DMS53 treated with DMSO at 0.1 percent for 48 hours (cell line): ENCODE results near the gene HBA2.
"Not testable (repeated sequence)": the region's sequence is repeated elsewhere in the genome, so short reads cannot be mapped to it uniquely, and the experiment has no call there.

Experiments used
- DNase-seq: peaks from one replicate; lab custom pipeline; 2025; ENCODE audit not compliant: unreplicated experiment; lab: John Stamatoyannopoulos, UW

HBA2 gene

GRCh38 chr16:154217-155030, 18.3 kb upstream of the HBA2 start:
- no peak for DNase-seq

DNA sequence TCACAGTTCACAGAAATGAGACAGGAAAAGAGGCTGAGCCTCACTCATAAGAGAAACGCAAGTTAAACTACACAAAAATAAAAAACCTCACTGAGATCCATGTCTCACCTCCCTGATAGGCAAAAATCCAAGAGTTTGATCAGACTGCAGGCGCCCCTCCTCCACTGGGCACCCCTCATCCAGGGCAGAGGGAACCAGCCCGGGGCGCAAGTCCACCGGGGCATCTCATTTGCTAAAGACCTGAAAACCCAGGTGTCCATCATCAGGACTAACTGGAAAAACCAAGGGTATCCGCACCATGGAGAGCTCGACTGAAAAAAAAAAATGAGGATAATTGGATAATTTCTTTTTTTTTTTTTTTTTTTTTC, 17.7 kb upstream of the HBA2 start:
- no peak for DNase-seq

DNA sequence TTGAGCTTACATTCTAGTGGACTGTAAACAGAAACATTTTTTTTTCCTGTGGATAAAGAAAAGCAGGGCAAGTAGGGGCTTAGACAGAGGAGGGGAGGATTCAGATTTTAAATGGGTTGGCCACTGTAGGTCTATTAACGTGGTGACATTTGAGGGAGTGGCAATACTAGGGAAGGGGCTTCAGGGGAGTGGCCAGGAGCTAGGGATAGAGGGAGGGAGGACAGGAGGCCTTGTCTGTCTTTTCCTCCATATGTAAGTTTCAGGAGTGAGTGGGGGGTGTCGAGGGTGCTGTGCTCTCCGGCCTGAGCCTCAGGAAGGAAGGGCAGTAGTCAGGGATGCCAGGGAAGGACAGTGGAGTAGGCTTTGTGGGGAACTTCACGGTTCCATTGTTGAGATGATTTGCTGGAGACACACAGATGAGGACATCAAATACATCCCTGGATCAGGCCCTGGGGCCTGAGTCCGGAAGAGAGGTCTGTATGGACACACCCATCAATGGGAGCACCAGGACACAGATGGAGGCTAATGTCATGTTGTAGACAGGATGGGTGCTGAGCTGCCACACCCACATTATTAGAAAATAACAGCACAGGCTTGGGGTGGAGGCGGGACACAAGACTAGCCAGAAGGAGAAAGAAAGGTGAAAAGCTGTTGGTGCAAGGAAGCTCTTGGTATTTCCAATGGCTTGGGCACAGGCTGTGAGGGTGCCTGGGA, 13.4 kb upstream of the HBA2 start:
- DNase-seq, result no peak

DNA sequence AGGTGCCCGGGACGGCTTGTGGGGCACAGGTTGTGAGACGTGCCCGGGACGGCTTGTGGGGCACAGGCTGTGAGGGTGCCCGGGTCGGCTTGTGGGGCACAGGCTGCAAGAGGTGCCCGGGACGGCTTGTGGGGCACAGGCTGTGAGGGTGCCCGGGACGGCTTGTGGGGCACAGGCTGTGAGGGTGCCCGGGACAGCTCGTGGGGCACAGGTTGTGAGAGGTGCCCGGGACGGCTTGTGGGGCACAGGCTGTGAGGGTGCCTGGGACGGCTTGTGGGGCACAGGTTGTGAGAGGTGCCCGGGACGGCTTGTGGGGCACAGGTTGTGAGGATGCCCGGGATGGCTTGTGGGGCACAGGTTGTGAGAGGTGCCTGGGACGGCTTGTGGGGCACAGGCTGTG, 12.4 kb upstream of the HBA2 start:
- not testable (repeated sequence) for DNase-seq

- DNase-seq, result no peak
Measured at GRCh38 chr16:160691-161190, 11.9 kb upstream of the HBA2 start.

DNA sequence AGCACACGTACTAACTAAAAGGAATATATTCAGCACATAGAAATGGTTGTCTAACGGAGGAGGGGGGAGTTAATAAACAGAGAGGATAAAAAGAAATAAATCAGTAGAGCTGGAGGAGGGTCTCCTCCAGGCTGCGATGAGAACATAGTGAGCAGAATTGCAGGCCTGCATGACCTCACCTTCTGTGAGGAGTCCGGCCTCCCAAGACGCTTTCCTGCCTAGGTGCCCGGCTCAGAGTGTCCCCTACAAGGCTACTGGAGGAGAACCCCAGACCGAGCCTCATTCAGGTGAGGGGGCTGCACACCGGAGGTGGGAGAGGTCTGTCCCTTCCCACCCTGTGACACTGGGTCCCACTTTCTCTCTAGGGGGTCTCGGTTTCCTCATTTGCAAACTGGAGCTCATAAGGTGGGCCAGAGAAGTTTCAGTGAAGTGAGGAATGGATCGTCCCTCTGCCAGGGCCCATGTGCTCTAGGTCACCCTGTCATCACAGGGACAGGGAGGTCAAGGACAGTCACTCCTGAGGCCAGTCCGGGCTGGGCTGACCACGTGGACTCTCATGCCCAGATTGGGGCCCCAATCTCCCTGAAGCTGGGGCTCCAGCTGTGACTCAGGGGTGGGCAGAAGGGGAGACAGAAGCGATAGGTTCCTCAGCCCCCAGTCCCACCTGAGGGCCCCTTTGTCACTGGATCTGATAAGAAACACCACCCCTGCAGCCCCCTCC, 10.2 kb upstream of the HBA2 start:
- no peak for DNase-seq

DNA sequence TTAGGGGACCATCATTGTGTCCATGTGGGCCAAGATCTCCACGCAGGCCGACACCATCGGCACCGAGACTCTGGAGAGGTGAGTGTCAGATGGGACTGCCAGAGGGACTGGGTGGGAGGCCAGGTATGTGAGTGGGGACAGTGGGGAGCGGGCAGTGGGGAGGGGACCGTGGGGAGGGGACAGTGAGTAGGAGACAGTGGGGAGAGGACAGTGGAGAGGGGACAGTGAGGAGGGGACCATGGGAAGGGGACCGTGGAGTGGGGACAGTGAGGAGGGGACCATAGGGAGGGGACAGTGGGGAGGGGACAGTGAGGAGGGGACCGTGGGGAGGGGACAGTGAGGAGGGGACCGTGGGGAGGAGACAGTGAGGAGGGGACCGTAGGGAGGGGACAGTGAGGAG, 9.5 kb upstream of the HBA2 start:
- not testable (repeated sequence) for DNase-seq

- DNase-seq, result not testable (repeated sequence)
Measured at GRCh38 chr16:163696-164095, 9.0 kb upstream of the HBA2 start.

DNA sequence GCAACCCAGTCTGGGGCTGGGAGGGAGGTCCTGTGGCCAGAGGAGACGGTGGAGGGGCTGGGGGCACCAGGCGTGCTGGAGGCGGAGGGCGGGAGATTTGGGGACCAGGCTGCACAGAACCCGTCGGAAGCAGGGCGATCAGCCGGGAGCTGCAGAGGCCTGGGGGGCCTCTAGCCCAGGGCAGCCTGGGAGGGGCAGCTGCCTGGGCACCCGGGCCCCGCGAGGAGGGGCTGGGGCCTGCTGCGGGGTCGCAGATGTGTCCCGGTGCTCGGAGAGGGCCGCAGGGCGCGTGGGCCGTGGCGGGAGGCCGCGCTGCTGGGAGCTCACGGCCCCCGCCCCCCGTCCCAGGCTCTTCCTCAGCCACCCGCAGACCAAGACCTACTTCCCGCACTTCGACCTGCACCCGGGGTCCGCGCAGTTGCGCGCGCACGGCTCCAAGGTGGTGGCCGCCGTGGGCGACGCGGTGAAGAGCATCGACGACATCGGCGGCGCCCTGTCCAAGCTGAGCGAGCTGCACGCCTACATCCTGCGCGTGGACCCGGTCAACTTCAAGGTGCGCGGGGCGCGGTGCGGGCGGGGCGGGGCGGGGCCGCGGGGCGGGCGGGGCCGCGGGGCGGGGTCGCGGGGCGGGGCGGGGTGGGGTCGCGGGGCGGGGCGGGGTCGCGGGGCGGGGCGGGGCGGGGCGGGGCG, 8.4 kb upstream of the HBA2 start:
- not testable (repeated sequence) for DNase-seq

GRCh38 chr16:164827-165538, 7.7 kb upstream of the HBA2 start:
- DNase-seq, result no peak

DNA sequence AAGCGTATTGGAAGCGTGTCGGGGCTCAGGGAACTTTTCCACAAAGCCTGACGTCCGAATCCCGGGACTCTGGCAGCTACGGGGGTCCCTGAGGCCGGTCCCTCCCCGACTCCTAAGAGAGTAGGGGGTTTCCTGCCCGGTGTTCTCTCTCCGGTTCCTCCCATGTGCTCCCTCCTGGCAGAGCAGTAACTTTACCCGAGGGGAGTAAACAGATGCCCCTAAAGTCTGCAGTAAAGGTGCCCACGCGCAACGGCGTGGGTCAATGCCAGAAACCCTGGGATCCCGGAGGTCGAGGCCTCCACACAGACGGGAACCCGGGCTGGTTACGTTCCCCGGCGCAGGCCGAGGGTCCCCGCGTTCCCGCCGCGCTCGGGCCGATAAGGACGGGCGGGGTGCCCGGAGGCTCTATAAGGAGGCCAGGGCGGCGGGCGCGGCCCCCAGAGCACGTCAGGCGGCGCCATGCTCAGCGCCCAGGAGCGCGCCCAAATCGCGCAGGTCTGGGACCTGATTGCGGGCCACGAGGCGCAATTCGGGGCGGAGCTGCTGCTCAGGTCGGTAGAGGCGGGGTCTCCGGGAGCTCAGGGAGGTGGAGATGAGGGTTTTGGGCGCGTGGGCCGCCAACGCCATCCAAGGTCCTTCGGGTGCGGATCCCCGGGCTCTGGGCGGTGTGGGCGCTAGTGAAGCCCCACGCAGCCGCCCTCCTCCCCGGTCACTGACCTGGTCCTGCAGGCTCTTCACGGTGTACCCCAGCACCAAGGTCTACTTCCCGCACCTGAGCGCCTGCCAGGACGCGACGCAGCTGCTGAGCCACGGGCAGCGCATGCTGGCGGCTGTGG, 6.9 kb upstream of the HBA2 start, which contains the start of gene HBM:
HBM (plus strand) TSS at position 440 of the 836 bp plus-strand sequence; CDS start at position 460, 20 bp downstream.
- no peak for DNase-seq

- no peak for DNase-seq
Measured at GRCh38 chr16:166375-167121, 6.1 kb upstream of the HBA2 start.

DNA sequence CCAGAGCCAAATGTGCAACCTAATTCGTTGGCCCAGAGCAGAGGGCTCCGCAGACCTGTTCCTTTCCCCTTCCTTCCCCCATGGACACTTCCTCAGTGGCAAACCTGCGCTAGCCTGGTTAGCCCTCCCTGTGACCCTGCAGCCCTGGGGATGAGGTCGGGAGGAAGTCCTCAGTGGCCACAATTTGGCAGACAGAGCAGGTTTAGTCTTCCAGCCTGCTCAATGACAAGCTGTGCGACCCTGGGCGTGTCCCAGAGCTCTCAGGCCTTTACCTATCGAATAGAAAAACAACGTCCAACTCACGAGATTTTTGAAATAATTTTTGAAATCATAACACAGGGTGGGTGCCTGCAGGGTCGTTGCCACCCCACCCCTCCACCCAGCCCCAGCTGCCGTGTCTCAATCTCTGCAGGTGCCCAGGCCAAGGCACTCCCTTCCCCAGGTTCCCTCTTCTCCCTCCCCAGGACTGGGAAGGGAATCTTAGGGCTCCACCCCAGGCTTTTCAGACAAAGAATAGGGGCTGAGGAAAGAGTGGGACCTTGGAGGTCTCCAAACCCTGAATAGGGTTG, 5.5 kb upstream of the HBA2 start:
- no peak for DNase-seq

DNA sequence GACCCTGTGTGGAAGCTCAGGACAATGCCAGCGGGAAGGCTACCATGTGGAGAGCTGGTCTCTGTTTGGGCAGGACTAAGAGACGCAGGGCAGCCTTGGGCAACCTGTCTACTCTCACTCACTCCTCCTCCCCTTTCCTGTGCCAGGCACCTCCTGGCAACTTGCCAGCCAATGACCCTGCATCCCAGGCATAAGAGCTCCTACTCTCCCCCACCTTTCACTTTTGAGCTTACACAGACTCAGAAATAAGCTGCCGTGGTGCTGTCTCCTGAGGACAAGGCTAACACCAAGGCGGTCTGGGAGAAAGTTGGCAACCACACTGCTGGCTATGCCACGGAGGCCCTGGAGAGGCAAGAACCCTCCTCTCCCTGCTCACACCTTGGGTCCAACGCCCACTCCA, 4.3 kb upstream of the HBA2 start:
- DNase-seq, result no peak

DNA sequence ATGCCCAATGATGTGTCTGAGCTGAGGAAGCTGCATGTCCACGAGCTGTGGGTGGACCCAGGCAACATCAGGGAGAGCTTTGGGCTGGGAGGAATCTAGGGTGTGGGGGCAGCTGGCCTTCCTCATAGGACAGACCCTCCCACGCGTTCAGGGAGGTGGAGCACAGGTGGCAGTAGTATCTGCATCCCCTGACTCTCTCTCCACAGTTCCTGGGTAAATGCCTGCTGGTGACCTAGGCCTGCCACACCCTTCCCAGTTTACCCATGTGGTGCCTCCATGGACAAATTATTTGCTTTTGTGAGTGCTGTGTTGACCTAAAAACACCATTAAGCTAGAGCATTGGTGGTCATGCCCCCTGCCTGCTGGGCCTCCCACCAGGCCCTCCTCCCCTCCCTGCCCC, 3.7 kb upstream of the HBA2 start:
- DNase-seq, result no peak

- DNase-seq, result not testable (repeated sequence)
Measured at GRCh38 chr16:170088-170507, 2.6 kb upstream of the HBA2 start.

DNA sequence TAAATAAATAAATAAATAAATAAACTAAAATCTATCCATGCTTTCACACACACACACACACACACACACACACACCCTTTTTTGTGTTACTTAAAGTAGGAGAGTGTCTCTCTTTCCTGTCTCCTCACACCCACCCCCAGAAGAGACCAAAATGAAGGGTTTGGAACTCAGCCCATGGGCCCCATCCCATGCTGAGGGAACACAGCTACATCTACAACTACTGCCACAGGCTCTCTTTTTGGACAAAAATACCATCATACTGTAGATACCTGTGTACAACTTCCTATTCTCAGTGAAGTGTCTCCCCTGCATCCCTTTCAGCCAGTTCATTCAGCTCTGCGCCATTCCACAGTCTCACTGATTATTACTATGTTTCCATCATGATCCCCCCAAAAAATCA, 1.9 kb upstream of the HBA2 start:
- no peak for DNase-seq

GRCh38 chr16:173211-173854, 657 bp downstream of the HBA2 start:
- not testable (repeated sequence) for DNase-seq
